ENCODE results near the gene STARD9. TPM values are rescaled to one million over a fixed set of nuclear protein-coding genes. Genes with fewer than 3 reads are reported as not detected.

STARD9 gene
- total and polyA plus RNA-seq, 2 of the 13 experiments (the other 11 are each of a cell fraction or from before 2014, with no cell fraction given) = 5.3 to 7.5 TPM

- no peak for TF ChIP-seq AKNA (CRISPR knock-in tag; IDR thresholded peaks at IDR 0.05; ENCODE audit: borderline replicate concordance)
- TF ChIP-seq THAP11 (CRISPR knock-in tag; IDR thresholded peaks at IDR 0.05) = no peak
- TF ChIP-seq ZSCAN31 (CRISPR knock-in tag; IDR thresholded peaks at IDR 0.05; ENCODE audit: low read depth) = no peak
- TF ChIP-seq CCDC6 (CRISPR knock-in tag; IDR thresholded peaks at IDR 0.05) = no peak
- TF ChIP-seq SNAI1 (CRISPR knock-in tag; IDR thresholded peaks at IDR 0.05; ENCODE audit: borderline replicate concordance) = no peak
- no peak for TF ChIP-seq ZNF3 (CRISPR knock-in tag; IDR thresholded peaks at IDR 0.05)
Observed at GRCh38 chr15:42691770-42692169, 116.4 kb downstream of the STARD9 start (continued).

GRCh38 chr15:42692536-42692935 lies 117.1 kb downstream of the STARD9 start:
- Histone ChIP-seq H3K4me3 (replicated peaks in 1 of 3; ENCODE audit: insufficient read depth in 1 of 3, low read depth in 2 of 3, low read length in 3 of 3) (no peak overlapping the region), H3K9ac (ENCODE audit: insufficient read depth, low read depth, low read length) (no peak overlapping the region), H4K20me1 (ENCODE audit: insufficient read depth, low read length) (no peaks in the 10 kb centered on the region), H3K27ac (ENCODE audit: extremely low read length, insufficient read depth, low read length) (no peak overlapping the region), H3K79me2 (ENCODE audit: insufficient read depth, low read length) (no peaks in the 10 kb centered on the region), H3K27me3 (ENCODE audit: control insufficient read depth in 1 of 2, insufficient read depth in 2 of 2, low read length in 2 of 2) (no peaks in the 10 kb centered on the region; a peak in 1 of 5 replicates), H3K9me3 (ENCODE audit: low read length) (no peaks in the 10 kb centered on the region), H3K4me2 (ENCODE audit: low read depth, low read length) (no peak overlapping the region), H3K4me1 (ENCODE audit: insufficient read depth, low read length) (no peaks in the 10 kb centered on the region), H2AFZ (ENCODE audit: low read length) (no peak overlapping the region), H3K36me3 (replicated peaks in 1 of 2; ENCODE audit: control insufficient read depth in 1 of 2, insufficient read depth in 2 of 2, low read length in 2 of 2) (peaks cover 4 to 8% of the 10 kb centered on the region in 2 experiments; a peak in 3 of 5 replicates)
- FAIRE-seq (no peak), ATAC-seq (no peak), DNase-seq (ENCODE audit: low spot score) (no peak)
- WGBS (ENCODE audit: low lambda C conversion rate) = 60% methylated on average over 1 of the region's 1 CpG
- POLR2A ChIA-PET = no interaction called here
- TF ChIP-seq JUND (CRISPR knock-in tag; IDR thresholded peaks at IDR 0.05) = no peak
- no peak for TF ChIP-seq GLI4 (CRISPR knock-in tag; IDR thresholded peaks at IDR 0.05; ENCODE audit: borderline replicate concordance)
- CTCF ChIA-PET (ENCODE audit: low intra/inter-chr PET ratio, low total read pairs) = no interaction called here
- in situ Hi-C loops (cut with HindIII; ENCODE audit: extremely low pct_ligation_motif_present, low pct_unique_long_range_greater_than_20kb) (no loop called here), intact Hi-C loops (cut with micrococcal nuclease; ENCODE audit: unreplicated experiment) (no loop called here)
- no TSS peak for BruUV-seq (replicated peaks)
